NB4 (cell line): ENCODE measurements around the gene FNIP2.

ENCODE experiments used
- CTCF ChIP-seq: IDR thresholded peaks from one replicate; pipeline ENCODE4 v1.5.1; 2012; ENCODE audit warnings: low read depth, low read length
- MAX ChIP-seq: IDR thresholded peaks from 2 replicates; pipeline ENCODE4 v1.6.1; 2011; ENCODE audit warnings: low read depth, low read length
- POLR2A ChIP-seq: IDR thresholded peaks from 2 replicates; pipeline ENCODE4 v1.6.1; 2011; ENCODE audit warnings: mild to moderate bottlenecking; ENCODE audit not compliant: insufficient read length; ENCODE audit errors: extremely low read depth

- no peak for TF ChIP-seq POLR2A
- no peak for TF ChIP-seq MAX
- TF ChIP-seq CTCF = no peak
These were observed 178.0 kb downstream of the FNIP2 start for GRCh38 chr4:158946825-158947224.
